Measurements from ENCODE around the gene LRRC28. TPM values are rescaled to one million over a fixed set of nuclear protein-coding genes. Genes with fewer than 3 reads are reported as not detected.

The LRRC28 gene
- total RNA-seq, 1 donor from 2014 or later, result 23.8 TPM

- intact Hi-C loops (cut with DNase I), result no loop called here
- no peak for DNase-seq (ENCODE audit: extremely low spot score in 2 of 2)
- Histone ChIP-seq H3K4me1 (peaks cover 8% of the 10 kb centered on the region), H3K9me3 (no peaks in the 10 kb centered on the region), H3K4me3 (no peak overlapping the region), H3K27ac (no peak overlapping the region), H3K27me3 (no peaks in the 10 kb centered on the region), H3K36me3 (no peaks in the 10 kb centered on the region)
- TF ChIP-seq POLR2AphosphoS5 (IDR thresholded peaks at IDR 0.05; ENCODE audit: insufficient read depth in 1 of 2, low read depth in 1 of 2) (no peak), CTCF (IDR thresholded peaks at IDR 0.05) (no peak), POLR2A (IDR thresholded peaks at IDR 0.05) (no peak)
Observed at GRCh38 chr15:99345242-99345641, 94.0 kb downstream of the LRRC28 start.

DNA sequence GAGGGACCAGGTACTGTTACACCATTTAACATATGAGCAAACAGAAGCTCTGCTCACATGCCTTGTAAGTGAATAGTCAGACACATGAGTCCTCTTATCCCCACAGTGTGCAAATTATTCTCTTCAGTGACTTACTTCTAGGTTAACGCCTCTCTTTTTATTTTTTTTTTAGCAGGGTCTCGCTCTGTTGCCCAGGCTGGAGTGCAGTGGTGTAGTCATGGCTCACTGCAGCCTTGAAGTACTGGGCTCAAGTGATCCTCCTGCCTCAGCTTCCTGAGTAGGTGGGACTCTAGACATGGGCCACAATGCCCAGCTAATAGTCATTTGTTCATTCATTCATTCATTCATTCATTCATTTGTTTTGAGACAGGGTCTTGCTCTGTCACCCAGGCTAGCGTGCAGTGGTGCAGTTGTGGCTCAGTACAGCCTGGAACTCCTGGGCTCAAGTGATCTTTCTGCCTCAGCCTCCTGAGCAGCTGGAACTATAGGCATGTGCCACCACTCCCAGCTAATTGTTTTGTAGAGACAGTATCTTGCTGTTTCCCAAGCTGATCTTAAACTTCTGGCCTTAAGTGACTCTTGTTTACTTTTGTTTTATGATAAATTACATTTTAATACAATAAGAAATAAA is 94.7 kb downstream of the LRRC28 start:
- no peak for DNase-seq (ENCODE audit: extremely low spot score in 2 of 2)
- TF ChIP-seq POLR2AphosphoS5 (IDR thresholded peaks at IDR 0.05; ENCODE audit: insufficient read depth in 1 of 2, low read depth in 1 of 2) (no peak), POLR2A (IDR thresholded peaks at IDR 0.05) (no peak), CTCF (IDR thresholded peaks at IDR 0.05) (no peak)
- H3K36me3 ChIP-seq, result no peaks in the 10 kb centered on the region
- H3K4me3 ChIP-seq, result no peak overlapping the region
- H3K4me1 ChIP-seq, result peaks cover 8% of the 10 kb centered on the region
- H3K27me3 ChIP-seq, result no peaks in the 10 kb centered on the region
- no peak overlapping the region for H3K27ac ChIP-seq
- intact Hi-C loops (cut with DNase I), result no loop called here
- no peaks in the 10 kb centered on the region for H3K9me3 ChIP-seq

DNA sequence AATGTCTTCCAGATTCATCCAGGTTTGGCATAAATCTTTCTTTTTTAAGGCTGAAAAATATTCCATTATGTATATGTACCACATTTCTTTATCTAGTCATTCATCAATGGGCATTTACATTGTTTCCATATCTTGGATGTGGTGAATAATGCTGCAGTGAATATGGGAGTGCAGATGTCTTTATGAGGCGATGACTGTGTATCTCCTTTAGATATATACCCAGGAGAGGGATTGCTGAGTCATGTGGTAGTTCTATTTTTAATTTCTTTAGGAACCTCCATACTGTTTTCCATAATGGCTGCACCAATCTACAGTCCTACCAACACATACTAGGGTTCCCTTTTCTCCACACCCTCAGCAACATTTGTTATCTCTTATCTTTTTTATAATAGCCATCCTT is 96.3 kb downstream of the LRRC28 start:
- DNase-seq (ENCODE audit: extremely low spot score in 2 of 2), result no peak
- Histone ChIP-seq H3K27me3 (no peaks in the 10 kb centered on the region), H3K36me3 (no peaks in the 10 kb centered on the region), H3K27ac (no peak overlapping the region), H3K4me3 (no peak overlapping the region), H3K9me3 (no peaks in the 10 kb centered on the region), H3K4me1 (no peaks in the 10 kb centered on the region)
- no peak for TF ChIP-seq CTCF (IDR thresholded peaks at IDR 0.05)
- intact Hi-C loops (cut with DNase I), result no loop called here

- H3K27me3 ChIP-seq, result no peaks in the 10 kb centered on the region
- no peak overlapping the region for H3K4me3 ChIP-seq
- no peaks in the 10 kb centered on the region for H3K4me1 ChIP-seq
- no peak overlapping the region for H3K27ac ChIP-seq
- intact Hi-C loops (cut with DNase I), result no loop called here
- H3K9me3 ChIP-seq, result no peaks in the 10 kb centered on the region
- TF ChIP-seq POLR2A (IDR thresholded peaks at IDR 0.05) (no peak), CTCF (IDR thresholded peaks at IDR 0.05) (no peak), POLR2AphosphoS5 (IDR thresholded peaks at IDR 0.05; ENCODE audit: insufficient read depth in 1 of 2, low read depth in 1 of 2) (no peak)
- DNase-seq (ENCODE audit: extremely low spot score in 2 of 2), result no peak
- H3K36me3 ChIP-seq, result no peaks in the 10 kb centered on the region
Observed at GRCh38 chr15:99348412-99348811, 97.1 kb downstream of the LRRC28 start.

DNA sequence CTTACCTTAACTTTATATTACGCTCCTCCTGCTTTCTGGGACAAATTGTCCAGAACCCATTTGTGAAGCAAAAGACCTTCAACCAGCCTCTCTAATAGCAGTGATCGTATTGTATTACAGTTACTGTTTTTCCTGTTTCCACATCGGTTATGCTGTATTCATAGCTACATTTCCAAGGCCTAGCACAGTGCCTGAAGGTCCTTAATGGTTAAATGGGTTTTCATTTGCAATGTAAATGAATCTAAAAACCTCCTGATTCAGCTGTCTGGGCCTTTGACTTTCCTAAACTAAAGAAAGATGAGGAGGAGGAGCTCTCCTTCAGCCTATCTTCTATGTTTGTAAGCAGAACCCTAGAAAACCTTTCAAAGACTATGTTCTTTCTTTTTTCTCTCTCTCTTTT is 99.1 kb downstream of the LRRC28 start:
- DNase-seq (ENCODE audit: extremely low spot score in 2 of 2), result no peak
- H3K36me3 ChIP-seq, result no peaks in the 10 kb centered on the region
- no peak overlapping the region for H3K4me3 ChIP-seq
- no peaks in the 10 kb centered on the region for H3K27me3 ChIP-seq
- H3K27ac ChIP-seq, result no peak overlapping the region
- H3K4me1 ChIP-seq, result no peaks in the 10 kb centered on the region
- TF ChIP-seq POLR2AphosphoS5 (IDR thresholded peaks at IDR 0.05; ENCODE audit: insufficient read depth in 1 of 2, low read depth in 1 of 2) (no peak), POLR2A (IDR thresholded peaks at IDR 0.05) (no peak), CTCF (IDR thresholded peaks at IDR 0.05) (no peak)
- no peaks in the 10 kb centered on the region for H3K9me3 ChIP-seq
- intact Hi-C loops (cut with DNase I), result no loop called here
